AG10803 (cell line): ENCODE results near the gene TTC28.

Source experiments
- DNase-seq: peaks from one replicate; pipeline ENCODE4 v3.0.0; 2010; ENCODE audit warnings: low read depth
- H3K4me3 ChIP-seq: 2 replicates; pipeline ENCODE4 v1.5.1; 2011; ENCODE audit warnings: mild to moderate bottlenecking, low read length, control low read depth
- CTCF ChIP-seq: conservative IDR thresholded peaks from 2 replicates; pipeline ENCODE4 v1.5.1; 2011; ENCODE audit warnings: mild to moderate bottlenecking, low read length, control low read depth, inconsistent platforms

Gene TTC28

GRCh38 chr22:28449041-28449440 lies 230.6 kb downstream of the TTC28 start:
- DNase-seq, result no peak
- H3K4me3 ChIP-seq, result no peak overlapping the region
- no peak for TF ChIP-seq CTCF

- no peak for TF ChIP-seq CTCF
- DNase-seq, result no peak
- H3K4me3 ChIP-seq, result no peak overlapping the region
These were observed 231.0 kb downstream of the TTC28 start for GRCh38 chr22:28448625-28449024.

- no peak overlapping the region for H3K4me3 ChIP-seq
- DNase-seq, result peak; percentile 25
- TF ChIP-seq CTCF, result no peak
These were observed 235.0 kb downstream of the TTC28 start for GRCh38 chr22:28444659-28445058.

- H3K4me3 ChIP-seq, result peak overlapping the region; percentile 71
- TF ChIP-seq CTCF, result no peak
- peak; percentile 81 for DNase-seq
These were observed 236.1 kb downstream of the TTC28 start for GRCh38 chr22:28443526-28443876.

- no peak for TF ChIP-seq CTCF
- peak; percentile 77 for DNase-seq
- H3K4me3 ChIP-seq, result peak overlapping the region; percentile 71
These were observed 236.7 kb downstream of the TTC28 start for GRCh38 chr22:28442711-28443525.

GRCh38 chr22:28442264-28442710 lies 237.4 kb downstream of the TTC28 start:
- peak; percentile 68 for TF ChIP-seq CTCF
- DNase-seq, result peak; percentile 74
- peak overlapping the region; percentile 71 for H3K4me3 ChIP-seq

- TF ChIP-seq CTCF, result no peak
- DNase-seq, result peak; percentile 69
- H3K4me3 ChIP-seq, result peak overlapping the region; percentile 71
These were observed 237.8 kb downstream of the TTC28 start for GRCh38 chr22:28441720-28442263.
